ENCODE results near the gene ARIH1. TPM values are rescaled to one million over a fixed set of nuclear protein-coding genes. Genes with fewer than 3 reads are reported as not detected.

The ARIH1 gene
- total and polyA plus RNA-seq, 10 of the 15 experiments (the other 5 are each of a cell fraction or from before 2014, with no cell fraction given): 14.7 to 99.5 (median 26.5) TPM

DNA sequence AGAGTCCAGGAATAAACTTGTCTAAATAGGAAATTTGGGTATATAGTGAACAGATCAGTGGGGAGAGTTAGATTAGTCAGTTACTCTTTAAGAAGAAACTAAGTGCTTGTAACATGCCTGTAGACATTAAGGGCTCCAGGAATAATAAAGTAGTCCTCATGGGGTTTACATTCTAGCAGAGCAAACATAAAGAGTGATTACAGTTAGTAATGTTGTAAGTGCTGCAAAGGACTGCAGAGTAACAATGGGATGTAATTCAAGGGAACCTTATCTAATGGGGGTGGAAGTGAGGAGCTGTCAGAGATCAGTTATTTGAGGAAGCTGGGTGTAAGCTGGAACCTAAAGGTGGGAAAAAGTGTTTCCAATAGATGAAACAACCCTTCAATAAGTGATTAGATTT lies 67.5 kb downstream of the ARIH1 start:
- H3K27me3 ChIP-seq (replicated peaks in 1 of 2; ENCODE audit: control insufficient read depth in 2 of 2, insufficient read depth in 2 of 2, low read length in 1 of 2): no peaks in the 10 kb centered on the region
- no peak overlapping the region for H3K4me3 ChIP-seq
- no peak for DNase-seq (ENCODE audit: low read depth, low spot score)
- no peaks in the 10 kb centered on the region; the same call in 2 of the 3 replicates for H3K9me3 ChIP-seq (replicated peaks; ENCODE audit: control insufficient read depth, insufficient read depth, low read length)
- no peak overlapping the region for H3K4me2 ChIP-seq (ENCODE audit: control insufficient read depth, insufficient read depth)
- ATAC-seq: no peak
- SMC1A ChIA-PET (ENCODE audit: uncharacterized antibody, unreplicated experiment): no interaction called here
- no peaks in the 10 kb centered on the region for H4K20me1 ChIP-seq (ENCODE audit: control insufficient read depth, insufficient read depth)
- POLR2A ChIA-PET: interaction anchor here (0.6 kb wide), 1 partner anchor 21 kb away, joined by 5 read pairs; no protein-coding TSS in a partner anchor
- H3K27ac ChIP-seq (ENCODE audit: control insufficient read depth, insufficient read depth): no peak overlapping the region
- no peak overlapping the region for H3K9ac ChIP-seq (ENCODE audit: control insufficient read depth, insufficient read depth, low read length)
- peaks cover 3% of the 10 kb centered on the region for H3K79me2 ChIP-seq (ENCODE audit: control insufficient read depth, insufficient read depth, low read length)
- H2AFZ ChIP-seq (ENCODE audit: control insufficient read depth, low read depth, low read length): no peak overlapping the region
- FAIRE-seq: no peak
- no peaks in the 10 kb centered on the region for H3K4me1 ChIP-seq (ENCODE audit: control insufficient read depth, insufficient read depth, low read length)
- in situ Hi-C loops (cut with MboI) (no loop called here), intact Hi-C loops (cut with micrococcal nuclease; ENCODE audit: unreplicated experiment) (no loop called here)
- no TSS peak for BruUV-seq (replicated peaks)
- RAD21 ChIA-PET (ENCODE audit: unreplicated experiment): no interaction called here
- CTCF ChIA-PET: no interaction called here
- TF ChIP-seq BCL11A (IDR thresholded peaks at IDR 0.05; ENCODE audit: low read depth, low read length) (no peak), SMC3 (IDR thresholded peaks at IDR 0.05; ENCODE audit: borderline replicate concordance, low read length) (no peak), RFX5 (IDR thresholded peaks at IDR 0.05; ENCODE audit: low read depth, low read length) (no peak)
- H3K36me3 ChIP-seq (ENCODE audit: control insufficient read depth in 2 of 2, insufficient read depth in 2 of 2, low read length in 1 of 2): peaks cover 0 to 2% of the 10 kb centered on the region in 2 experiments; a peak in 1 of 4 replicates

DNA sequence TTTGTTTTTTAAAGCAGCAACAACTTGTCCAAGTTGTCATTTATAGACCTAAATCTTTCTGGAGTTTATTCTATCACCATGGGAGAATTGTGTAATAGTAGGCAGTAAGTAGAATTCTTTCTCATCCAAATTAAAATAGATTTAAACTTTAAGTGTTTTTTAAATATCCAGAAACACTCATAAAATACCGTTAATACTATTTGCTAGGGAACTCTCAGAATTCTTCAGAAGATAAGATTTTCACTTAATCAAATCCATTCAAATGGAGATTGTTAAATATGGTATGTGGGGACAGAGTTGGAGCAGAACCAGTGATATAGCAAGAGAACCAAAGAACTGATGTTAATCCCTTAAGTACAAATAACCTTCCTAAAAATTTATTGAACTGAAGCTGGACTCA lies 71.0 kb downstream of the ARIH1 start:
- no peak overlapping the region for H3K9ac ChIP-seq (ENCODE audit: control insufficient read depth, insufficient read depth, low read length)
- POLR2A ChIA-PET: no interaction called here
- no peak for DNase-seq (ENCODE audit: low read depth, low spot score)
- TF ChIP-seq, protein P1, sequence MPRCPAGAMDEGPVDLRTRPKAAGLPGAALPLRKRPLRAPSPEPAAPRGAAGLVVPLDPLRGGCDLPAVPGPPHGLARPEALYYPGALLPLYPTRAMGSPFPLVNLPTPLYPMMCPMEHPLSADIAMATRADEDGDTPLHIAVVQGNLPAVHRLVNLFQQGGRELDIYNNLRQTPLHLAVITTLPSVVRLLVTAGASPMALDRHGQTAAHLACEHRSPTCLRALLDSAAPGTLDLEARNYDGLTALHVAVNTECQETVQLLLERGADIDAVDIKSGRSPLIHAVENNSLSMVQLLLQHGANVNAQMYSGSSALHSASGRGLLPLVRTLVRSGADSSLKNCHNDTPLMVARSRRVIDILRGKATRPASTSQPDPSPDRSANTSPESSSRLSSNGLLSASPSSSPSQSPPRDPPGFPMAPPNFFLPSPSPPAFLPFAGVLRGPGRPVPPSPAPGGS (IDR thresholded peaks at IDR 0.05; ENCODE audit: borderline replicate concordance, insufficient read depth, low read depth, low read length, poor library complexity, severe bottlenecking): no peak
- TF ChIP-seq SP1 (IDR thresholded peaks at IDR 0.05; ENCODE audit: low read depth, low read length): no peak
- no peak for TF ChIP-seq ZNF622 (IDR thresholded peaks at IDR 0.05)
- TF ChIP-seq NR2F1 (conservative IDR thresholded peaks at IDR 0.05): no peak
- TF ChIP-seq, protein P2, sequence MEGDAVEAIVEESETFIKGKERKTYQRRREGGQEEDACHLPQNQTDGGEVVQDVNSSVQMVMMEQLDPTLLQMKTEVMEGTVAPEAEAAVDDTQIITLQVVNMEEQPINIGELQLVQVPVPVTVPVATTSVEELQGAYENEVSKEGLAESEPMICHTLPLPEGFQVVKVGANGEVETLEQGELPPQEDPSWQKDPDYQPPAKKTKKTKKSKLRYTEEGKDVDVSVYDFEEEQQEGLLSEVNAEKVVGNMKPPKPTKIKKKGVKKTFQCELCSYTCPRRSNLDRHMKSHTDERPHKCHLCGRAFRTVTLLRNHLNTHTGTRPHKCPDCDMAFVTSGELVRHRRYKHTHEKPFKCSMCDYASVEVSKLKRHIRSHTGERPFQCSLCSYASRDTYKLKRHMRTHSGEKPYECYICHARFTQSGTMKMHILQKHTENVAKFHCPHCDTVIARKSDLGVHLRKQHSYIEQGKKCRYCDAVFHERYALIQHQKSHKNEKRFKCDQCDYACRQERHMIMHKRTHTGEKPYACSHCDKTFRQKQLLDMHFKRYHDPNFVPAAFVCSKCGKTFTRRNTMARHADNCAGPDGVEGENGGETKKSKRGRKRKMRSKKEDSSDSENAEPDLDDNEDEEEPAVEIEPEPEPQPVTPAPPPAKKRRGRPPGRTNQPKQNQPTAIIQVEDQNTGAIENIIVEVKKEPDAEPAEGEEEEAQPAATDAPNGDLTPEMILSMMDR (IDR thresholded peaks at IDR 0.05 in 2 of 3, conservative IDR thresholded peaks at IDR 0.05 in 1 of 3; ENCODE audit: control insufficient read depth in 2 of 3, extremely low read depth in 1 of 3, insufficient read depth in 1 of 3, low read depth in 3 of 3, low read length in 3 of 3): no peak
- TF ChIP-seq, protein P3, sequence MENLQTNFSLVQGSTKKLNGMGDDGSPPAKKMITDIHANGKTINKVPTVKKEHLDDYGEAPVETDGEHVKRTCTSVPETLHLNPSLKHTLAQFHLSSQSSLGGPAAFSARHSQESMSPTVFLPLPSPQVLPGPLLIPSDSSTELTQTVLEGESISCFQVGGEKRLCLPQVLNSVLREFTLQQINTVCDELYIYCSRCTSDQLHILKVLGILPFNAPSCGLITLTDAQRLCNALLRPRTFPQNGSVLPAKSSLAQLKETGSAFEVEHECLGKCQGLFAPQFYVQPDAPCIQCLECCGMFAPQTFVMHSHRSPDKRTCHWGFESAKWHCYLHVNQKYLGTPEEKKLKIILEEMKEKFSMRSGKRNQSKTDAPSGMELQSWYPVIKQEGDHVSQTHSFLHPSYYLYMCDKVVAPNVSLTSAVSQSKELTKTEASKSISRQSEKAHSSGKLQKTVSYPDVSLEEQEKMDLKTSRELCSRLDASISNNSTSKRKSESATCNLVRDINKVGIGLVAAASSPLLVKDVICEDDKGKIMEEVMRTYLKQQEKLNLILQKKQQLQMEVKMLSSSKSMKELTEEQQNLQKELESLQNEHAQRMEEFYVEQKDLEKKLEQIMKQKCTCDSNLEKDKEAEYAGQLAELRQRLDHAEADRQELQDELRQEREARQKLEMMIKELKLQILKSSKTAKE (IDR thresholded peaks at IDR 0.05; ENCODE audit: low read depth, poor library complexity, severe bottlenecking): no peak
- TF ChIP-seq, protein P4, sequence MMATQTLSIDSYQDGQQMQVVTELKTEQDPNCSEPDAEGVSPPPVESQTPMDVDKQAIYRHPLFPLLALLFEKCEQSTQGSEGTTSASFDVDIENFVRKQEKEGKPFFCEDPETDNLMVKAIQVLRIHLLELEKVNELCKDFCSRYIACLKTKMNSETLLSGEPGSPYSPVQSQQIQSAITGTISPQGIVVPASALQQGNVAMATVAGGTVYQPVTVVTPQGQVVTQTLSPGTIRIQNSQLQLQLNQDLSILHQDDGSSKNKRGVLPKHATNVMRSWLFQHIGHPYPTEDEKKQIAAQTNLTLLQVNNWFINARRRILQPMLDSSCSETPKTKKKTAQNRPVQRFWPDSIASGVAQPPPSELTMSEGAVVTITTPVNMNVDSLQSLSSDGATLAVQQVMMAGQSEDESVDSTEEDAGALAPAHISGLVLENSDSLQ (IDR thresholded peaks at IDR 0.05): no peak
- TF ChIP-seq YY1 (IDR thresholded peaks at IDR 0.05; ENCODE audit: low read depth, low read length): no peak

More for the DNA sequence above, 71.0 kb downstream of the ARIH1 start:
- RAD21 ChIA-PET (ENCODE audit: unreplicated experiment): no interaction called here
- H3K4me2 ChIP-seq (ENCODE audit: control insufficient read depth, insufficient read depth): no peak overlapping the region
- in situ Hi-C loops (cut with MboI): no loop called here
- SMC1A ChIA-PET (ENCODE audit: uncharacterized antibody, unreplicated experiment): interaction anchor here (1.2 kb wide), 1 partner anchor 11 kb away, joined by 3 read pairs; no protein-coding TSS in a partner anchor
- no peaks in the 10 kb centered on the region for H3K27me3 ChIP-seq (replicated peaks in 1 of 2; ENCODE audit: control insufficient read depth in 2 of 2, insufficient read depth in 2 of 2, low read length in 1 of 2)
- CTCF ChIA-PET: interaction anchor here (1.1 to 3.0 kb wide), 2 partner anchors 11 to 62 kb away, joined by 3 to 12 read pairs; no protein-coding TSS in a partner anchor
- no peak overlapping the region for H3K4me3 ChIP-seq
- H3K79me2 ChIP-seq (ENCODE audit: control insufficient read depth, insufficient read depth, low read length): no peaks in the 10 kb centered on the region; the same call in none of the 2 replicates
- FAIRE-seq: no peak
- WGBS (ENCODE audit: insufficient coverage, insufficient replicate concordance, low lambda C conversion rate, missing lambda C conversion rate): 96% methylated on average over 1 of the region's 1 CpG
- BruUV-seq (replicated peaks): no TSS peak
- no peak overlapping the region for H3K27ac ChIP-seq (ENCODE audit: control insufficient read depth, insufficient read depth)
- H3K36me3 ChIP-seq (ENCODE audit: control insufficient read depth in 2 of 2, insufficient read depth in 2 of 2, low read length in 1 of 2): peaks cover 0 to 2% of the 10 kb centered on the region in 2 experiments; a peak in 1 of 4 replicates
- ATAC-seq: no peak
- no peak overlapping the region for H2AFZ ChIP-seq (ENCODE audit: control insufficient read depth, low read depth, low read length)
- no peaks in the 10 kb centered on the region; the same call in 2 of the 3 replicates for H3K9me3 ChIP-seq (replicated peaks; ENCODE audit: control insufficient read depth, insufficient read depth, low read length)
- H4K20me1 ChIP-seq (ENCODE audit: control insufficient read depth, insufficient read depth): no peaks in the 10 kb centered on the region
- H3K4me1 ChIP-seq (ENCODE audit: control insufficient read depth, insufficient read depth, low read length): no peaks in the 10 kb centered on the region
- intact Hi-C loops (cut with micrococcal nuclease; ENCODE audit: unreplicated experiment): no loop called here

Measured in GM12878 (cell line).